NCI-H187 treated with DMSO at 0.1 percent for 48 hours (cell line): ENCODE measurements around the gene XPO6.

Experiments used
- DNase-seq: peaks from one replicate; lab custom pipeline; 2025; lab: John Stamatoyannopoulos, UW

The XPO6 gene

DNA sequence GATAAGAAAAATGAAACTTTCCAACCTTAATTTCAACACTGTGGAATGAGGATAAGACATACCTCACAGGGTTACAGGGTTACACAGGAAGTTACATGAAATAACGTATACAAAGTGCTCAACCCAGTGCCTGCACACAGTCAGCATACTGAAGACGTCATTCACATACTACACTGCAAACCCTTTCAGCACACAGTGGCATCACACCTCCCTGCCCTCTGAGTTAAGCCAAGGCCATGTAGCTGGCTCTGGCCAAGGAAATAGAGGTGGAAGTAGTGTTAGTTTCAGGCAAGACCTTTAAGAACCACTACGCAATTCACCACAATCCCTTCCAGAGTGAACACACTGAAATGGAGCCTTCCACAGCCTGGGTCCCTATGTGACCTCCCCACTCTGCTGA, 101.7 kb downstream of the XPO6 start:
- DNase-seq: no peak

DNA sequence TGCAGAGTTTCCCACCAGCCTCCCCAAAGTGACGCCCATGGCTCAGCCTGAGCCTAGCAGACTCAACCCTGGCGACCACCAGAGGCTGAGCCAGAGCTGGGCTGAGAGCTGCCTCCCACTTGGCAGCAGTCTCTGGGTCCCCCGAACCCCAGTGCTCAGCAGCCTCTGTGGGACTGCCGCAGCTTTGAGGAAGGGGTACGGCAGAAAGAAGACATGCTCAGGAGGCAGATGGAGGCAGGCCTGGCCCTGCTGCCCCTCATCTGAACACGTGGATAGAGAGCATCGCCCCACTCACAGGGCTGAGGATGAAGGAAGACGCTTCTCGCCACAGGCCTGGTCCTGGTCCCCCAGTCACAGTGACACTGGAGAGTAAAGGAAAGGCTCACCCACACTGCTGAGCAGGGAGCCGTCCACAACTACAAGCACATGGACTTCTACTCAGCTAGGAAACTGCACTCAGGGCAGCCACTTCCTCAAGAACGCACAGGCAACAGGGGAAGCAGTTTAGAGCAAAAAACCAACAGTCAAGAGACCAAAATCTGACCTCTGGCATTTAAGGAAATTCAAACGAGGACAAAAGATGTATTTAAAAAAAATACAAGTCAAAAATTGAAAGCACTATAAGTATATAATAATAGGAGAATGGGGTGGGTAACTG, 103.0 kb downstream of the XPO6 start:
- no peak for DNase-seq

DNA sequence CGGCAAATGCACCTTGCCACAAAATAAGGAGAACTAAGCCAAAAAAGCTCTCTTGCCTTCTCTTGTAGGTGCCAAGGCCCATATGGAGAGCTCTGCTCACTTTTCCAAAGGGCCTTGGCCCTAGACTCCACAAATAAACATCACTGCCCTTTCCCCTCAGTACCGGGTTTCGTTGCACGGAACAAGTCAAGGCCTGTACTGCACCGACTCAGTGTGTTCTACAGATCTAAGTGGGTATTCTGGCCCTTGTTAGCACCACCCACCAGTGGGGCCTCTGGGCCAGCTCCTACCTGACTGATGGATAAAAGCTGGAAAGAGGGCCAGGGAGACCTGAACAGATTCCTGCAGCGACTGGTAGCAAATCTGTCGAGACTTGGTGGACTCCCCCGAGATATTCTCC, 104.5 kb downstream of the XPO6 start:
- DNase-seq: no peak

DNA sequence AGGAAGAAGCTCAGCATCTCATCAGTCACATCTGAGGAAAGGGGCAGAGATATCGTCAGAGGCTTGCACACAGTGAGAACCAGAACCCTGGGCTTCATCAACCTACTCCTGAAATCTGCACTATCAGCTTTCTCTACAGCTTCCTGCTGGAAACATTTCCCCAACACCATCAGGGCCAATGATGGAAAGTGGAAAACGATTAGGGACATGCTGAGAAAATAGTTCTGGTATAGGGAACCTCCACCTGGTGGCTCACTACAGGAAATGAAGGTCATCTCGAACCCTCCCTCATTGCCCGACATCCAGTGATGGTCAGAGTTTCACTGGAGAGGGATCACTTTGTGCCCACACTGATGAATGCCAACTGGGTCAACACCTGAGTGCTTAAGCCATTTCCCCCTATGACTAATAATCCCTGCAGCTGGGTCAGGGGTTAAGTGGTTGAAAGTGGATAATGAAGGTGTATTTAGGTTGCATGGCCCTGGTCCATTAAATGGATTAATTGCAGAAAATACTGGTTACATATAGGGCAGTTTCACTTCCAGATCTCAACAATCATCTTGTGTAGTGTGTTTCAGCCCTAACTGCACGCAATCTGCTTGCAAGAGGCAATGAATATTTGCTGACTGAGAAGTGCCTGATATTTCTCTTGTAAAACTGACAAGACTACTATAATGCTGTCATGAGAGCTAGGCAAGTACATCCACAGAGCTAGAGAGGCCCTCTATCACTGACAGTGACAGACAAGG, 105.1 kb downstream of the XPO6 start:
- DNase-seq: no peak

DNA sequence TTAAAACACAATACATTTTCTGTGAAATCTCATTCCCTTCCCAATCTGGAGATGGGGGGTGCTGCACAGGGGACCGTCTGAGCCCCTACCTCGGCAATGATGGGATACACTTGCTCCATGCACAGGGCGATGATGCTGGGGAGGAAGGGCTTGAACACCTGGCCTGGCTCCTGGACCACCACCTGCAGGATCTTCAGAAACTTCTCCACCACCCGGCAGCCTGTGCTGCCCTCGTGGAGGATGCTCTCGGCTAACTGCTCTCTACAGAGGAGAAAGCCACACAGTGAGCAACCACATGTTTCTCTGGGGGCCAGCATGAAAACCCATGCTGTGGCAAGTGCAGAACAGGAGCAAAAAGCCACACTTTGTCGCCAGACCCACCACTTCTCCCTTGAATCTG, 105.8 kb downstream of the XPO6 start:
- no peak for DNase-seq

DNA sequence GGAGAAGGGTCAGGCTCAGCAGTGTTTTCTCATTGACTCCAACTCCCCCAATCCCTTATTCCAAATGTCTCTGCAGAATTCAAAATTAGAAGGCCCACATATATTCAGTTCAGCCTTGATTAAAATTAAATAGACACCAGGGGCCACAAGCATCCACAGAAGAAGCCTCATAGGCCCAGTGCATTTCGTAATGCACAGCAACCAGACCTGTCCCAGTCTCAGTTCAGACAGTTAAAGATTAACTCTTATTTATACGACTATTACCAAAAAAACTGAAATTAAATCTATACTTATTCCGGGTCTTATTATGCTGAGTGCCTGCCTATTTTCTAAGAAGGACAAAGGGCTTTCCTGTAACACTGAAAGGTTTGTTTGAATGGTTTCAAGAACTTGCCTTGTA, 106.5 kb downstream of the XPO6 start:
- no peak for DNase-seq

DNA sequence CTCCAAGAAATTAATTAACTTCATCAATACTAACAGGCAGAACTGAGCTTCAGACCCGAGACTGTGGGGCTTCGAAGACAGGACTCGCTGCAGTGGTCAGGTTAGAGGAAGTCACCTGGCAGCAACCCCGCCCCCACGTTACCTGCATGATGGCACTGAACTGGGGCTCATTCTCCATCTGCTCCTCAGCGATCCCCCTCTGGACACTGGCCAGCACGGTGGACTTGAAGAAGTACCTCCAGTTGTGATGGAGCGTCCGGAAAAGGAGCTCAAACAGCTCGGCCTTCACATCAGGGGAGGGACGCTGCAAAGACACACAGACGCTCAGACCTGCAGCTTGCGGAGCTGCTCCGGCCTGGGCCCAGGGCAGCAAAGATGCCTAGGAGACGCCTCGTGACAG, 107.4 kb downstream of the XPO6 start:
- no peak for DNase-seq

DNA sequence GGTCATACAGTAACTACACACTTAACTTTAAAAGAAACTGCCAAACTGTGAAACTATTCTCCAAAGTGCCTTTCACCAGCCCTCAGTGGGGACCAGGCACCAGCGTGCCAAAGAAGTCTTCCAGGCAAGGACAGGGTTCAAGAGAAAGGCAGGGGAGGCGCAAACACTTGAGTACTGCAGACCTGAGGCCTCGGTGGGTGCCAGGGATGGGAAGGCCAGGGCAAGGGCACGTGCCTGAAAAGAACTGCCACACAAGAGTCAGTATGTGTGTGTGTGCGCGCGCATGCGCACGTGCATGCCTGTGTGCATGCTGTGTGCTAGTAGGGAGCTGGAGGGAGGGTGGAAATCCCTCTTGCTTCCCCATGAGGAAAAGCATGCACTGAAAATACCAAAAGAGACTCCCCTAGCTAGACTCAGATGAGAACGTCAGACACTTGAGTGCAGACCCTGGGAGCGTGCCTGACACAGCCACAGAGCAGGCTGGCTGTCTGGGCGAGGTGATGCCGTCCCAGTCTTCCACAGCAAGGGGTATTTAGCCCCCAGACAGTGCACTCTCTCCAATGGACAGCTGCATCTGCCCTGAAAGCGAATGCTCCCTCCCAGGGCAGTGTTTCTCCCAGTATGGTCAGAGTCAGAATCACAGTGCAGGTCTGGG, 108.1 kb downstream of the XPO6 start:
- DNase-seq: no peak

DNA sequence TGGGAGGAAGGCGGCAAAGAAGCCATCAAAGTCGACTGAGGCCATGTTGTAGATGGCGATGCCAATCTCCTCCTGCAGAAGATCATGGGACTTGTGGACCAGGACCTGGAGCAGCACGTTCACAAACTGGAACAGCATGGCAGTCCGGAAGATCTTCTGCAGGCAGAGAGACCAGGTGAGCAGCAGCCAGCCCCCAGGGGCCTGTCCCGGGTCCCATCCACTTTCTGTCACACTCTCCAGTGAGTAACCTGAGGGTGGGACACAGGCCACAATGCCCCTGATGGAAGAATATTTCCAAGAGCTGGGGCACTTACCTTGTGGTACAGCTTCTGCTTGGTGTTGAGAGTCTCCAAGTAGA, 110.3 kb downstream of the XPO6 start:
- no peak for DNase-seq

DNA sequence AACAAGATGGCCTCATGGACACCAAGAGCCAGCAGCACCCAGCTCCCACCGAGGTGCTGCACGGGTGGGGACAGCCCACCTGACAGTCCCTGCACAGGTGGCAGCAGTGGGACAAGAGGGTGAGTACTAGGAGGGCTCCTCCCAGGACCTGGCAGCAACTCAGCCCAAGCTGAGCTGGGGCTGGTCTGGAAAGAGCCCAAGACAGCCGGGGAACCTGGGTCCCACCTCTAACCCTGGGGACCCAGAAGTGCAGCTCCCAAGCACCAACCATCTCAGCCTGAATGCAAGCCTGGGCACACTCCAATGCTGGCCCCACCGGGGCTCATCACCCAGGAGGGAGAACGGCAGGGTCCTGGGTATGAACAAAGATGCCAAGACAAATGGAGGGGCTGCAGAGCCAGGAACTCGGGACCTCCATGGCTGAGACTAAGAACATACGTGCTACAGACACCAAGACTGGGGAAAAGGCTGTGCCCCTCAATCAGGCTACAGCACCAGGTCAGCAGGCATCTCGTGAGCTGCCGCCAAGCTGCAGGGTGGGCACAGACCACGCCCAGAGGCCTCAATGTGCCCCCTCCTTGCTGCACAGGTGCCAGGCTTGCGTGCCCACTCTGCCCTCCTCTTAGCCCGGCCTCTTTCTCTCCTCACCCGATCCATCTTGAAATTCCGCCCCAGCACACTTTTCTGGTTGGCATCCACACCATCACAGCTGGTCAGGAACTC, 110.8 kb downstream of the XPO6 start:
- DNase-seq: no peak

DNA sequence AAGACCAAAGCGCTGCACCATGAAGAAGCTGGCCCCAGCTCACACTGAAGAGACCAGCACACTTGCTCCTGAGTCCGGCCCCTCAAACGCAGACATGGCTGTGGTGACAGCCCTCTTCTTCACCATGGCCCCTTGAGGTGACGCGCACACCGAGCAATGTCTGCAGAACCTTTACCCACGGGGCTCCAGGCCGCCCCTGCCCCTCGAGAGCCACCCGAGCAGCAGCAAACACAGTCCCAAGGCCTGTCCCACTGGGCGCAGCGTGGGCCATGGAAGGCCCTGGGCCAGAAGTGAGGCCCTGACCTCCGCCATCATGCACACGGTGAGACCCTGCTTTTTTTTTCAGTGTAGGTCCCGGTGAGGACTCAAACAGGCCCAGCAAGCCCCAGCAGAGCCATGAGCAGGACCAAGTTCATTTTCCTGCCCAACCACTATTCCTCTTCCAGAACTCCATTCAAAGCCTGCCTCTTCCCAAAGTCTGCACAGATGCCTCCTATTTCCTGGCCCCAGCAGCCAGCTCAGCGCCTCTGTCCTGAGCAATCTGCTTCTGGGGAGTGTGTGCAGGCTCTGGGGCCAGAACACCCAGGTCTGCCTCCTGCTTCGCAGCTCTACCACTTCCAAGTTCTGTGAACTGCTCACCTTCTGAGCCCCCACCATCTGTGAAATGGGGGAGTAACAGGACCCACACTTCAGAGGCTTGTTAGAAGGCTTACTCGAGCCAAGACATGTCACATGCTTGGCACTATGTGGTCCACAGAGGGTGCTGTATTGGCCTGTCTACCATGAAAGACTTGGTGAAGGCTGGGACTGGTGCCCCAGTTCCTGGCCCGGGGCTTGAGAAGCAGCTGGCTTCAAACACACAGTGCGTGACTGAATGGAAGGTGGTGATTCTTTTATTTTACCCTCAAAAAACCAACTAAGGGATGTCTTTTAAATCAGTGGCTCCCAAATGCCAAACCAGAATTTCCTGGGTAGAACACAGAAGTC, 112.5 kb downstream of the XPO6 start:
- DNase-seq: no peak

DNA sequence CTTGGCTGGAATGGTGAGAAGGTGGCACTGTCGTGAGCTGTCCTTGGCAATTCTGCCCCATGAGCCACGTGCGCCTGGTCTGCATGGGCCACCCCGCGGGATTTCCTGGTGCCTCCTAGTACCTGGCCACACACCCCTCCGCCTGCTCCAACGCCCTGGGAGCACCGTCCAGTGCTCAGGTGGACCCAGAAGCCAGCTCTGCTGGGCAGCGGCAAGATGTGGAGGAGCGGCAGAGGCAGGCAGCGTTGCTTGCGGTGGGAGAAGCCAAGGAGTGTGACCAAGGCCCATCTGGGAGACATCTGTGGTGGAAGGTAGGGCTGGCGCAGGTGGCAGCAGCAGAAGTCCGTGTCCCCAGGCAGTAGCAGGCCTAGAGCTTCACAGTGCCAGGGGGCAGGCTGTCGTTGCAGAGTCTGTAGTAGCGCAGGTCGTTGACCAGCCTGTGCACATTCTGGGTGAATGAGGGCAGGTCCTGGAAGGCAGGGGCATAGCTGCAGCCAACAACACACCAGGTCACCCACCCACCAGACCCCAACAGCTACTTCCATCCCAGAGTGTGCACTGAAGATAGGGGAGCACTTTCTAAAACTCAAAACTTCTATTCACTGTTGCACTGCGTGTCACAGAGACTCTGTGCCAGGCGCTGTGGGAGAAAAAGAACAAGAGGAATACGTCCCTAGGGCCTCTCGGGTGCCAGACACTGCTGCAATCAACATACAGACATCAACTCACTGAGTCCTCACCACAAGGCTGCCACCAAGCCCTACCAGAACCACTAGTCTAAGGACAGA, 113.4 kb downstream of the XPO6 start:
- DNase-seq: no peak

DNA sequence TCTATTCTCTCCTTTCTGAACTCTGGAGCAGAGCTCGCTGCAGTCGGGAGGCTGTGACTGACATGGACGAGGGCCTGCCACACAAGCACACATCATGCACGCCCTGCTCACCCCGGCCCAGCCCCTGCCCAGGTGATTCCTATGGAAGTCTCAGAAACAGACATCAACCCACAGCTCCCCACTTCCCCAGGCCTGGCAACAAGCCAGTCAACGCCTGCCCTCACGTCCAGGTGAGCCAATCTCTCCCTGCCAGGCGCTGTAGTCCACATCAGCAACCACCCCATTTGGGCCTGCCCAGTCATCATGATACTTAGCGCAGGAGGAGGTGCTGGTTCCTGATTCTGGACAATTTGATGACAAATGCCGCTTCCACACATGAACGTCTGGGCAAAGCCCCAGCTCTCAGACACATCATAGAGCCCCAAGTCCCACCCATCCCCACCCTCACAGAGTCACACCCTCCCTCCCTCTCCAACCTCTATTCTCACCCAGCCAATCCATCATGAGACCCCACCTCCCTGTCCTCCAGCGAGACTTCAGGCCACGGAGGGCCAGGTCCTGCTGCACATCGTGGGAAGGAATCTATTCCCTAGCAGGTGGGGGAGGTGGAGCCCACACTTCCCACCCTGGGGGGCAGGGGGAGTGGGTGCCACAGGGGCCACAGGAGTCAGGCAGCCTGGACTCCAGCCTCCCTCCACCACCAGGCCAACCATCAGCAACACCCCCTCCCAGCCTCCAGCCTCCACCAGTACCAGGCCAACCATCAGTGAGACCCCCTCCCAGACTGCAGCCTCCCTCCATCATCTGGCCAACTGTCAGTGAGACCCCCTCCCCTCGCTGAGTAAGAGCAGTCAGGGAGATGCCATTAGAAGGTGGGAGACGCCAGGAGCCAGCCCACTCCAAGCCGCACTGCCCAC, 114.5 kb downstream of the XPO6 start:
- DNase-seq: no peak

DNA sequence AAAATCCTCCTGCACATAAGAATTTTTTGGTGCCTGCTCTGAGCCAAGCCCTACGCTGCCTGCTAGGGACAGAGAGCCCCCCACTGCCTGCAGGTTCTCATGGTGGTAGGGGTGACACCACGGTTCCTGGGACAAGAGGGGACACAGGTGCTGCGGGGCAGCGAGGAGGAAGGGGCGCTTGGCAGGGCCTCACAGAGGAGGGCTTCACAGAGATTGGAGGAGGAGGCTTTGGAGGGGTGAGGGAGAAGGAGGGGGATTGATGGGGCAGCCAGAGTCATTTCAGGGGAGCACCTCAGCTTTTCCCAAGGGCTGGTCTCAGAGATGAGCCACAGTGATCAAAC, 118.4 kb downstream of the XPO6 start:
- no peak for DNase-seq

DNA sequence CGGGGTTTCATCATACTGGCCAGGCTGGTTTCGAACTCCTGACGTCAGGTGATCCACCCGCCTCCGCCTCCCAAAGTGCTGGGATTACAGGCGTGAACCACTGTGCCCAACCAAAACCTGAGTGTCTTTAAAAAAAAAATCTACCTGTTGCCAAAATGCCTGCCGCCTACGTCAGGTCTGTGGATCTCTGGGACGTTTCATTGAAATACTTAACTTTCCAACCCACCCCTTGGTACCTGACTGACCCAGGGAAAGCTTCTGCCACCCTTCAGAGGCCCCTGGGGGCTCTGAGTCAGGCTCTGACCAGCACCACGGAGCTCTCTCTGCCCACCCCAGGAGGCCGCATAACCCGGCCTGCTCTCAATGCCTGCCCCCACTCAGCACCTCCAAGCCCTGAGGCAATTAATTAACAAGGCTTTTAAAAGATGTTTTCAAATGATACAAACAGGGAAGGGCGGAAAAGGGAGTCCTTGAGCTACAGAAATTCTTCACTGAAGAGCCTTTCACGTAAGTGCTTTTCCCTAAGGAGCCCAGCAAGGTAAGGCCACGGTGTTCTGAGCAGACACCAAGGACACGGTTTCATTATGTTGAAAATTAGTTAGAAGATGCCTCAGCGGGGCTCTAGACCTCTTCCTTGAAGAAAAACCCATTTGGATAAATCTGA, 118.9 kb downstream of the XPO6 start:
- DNase-seq: no peak

DNA sequence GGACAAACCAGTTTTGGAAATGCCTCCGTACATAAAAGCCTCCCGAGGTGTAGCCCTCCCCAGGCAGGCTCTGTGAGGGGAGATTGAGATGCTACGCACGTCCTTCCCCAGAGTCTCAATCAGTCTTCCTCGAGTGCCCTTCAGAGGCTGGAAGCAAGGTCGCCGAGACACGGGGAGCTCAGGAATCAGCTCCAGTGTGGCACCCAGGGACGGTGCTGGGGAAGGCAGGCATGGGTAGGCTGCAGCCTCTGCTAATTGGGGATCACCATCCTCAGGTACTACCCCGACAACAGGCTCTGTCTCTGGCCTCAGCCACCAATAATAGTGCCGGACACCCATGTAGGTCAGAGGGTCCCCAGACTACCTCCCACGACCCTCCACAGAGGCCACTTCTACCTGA, 120.1 kb downstream of the XPO6 start:
- no peak for DNase-seq

DNA sequence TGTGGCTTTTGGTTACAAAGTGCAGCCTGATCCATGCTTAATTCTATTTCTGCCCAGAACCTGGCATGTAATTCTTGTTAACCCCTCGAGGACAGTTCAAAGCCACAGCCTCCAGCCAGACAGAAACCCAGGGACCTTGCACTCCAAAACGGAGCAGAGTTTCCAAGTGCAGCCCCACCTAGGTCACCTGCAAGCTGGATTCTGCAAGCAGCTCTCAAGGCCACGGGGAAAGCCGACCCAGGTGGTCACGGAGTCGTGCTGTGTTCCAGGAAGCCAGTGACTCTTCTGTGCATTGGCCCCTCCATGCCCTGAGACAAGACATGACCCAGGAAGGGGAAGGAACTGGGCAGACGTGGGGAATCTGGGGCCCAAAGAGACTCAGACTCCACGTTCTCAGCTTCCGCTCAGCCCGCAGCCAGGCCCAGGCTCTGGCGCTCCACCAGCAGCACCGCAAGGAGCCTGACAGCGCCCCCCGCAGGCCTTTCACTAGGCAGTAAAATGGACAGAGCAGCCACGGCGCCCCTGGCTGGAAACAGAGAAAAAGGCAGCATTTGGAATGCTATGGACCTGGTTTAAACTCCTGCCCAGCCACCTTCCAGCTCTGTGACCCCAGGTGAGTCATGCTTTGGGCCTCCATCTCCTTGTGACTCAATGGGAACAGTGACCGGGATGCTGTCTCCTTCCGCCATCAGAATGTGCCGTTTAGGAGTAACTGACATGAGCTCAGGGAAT, 121.0 kb downstream of the XPO6 start:
- DNase-seq: no peak

DNA sequence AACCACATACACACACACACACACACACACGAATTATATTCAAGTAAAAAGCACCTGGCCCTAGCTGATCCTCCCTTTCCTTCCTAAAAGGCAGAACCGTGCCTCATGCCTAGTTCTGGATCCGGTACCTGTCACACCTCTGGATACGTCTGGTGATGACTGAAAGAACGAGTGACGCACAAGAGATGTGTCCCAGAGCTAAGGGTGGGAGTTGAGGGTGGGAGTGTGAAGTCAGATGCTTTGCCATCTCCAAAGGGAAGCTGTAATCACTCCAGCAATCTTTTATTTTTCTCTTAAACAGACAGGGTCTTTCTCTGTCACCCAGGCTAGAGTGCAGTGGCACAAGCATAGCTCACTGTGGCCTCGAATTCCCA, 121.8 kb downstream of the XPO6 start:
- no peak for DNase-seq
